ENCODE data around the gene PRKCB. TPM values are rescaled to one million over a fixed set of nuclear protein-coding genes. Genes with fewer than 3 reads are reported as not detected.
A peak's percentile ranks its signal among the peaks of the same experiment; 100 is the strongest.

PRKCB gene
- polyA plus RNA-seq, 3 donors: 57.4 to 87.4 (median 75.5) TPM

- Histone ChIP-seq H3K27me3 (ENCODE audit: control insufficient read depth in 2 of 2, insufficient read depth in 2 of 2, low read length in 2 of 2) (no peaks in the 10 kb centered on the region), H3K4me3 (replicated peaks in 1 of 3; ENCODE audit: low read depth in 2 of 3, low read length in 3 of 3) (no peak overlapping the region), H3K4me1 (ENCODE audit: control insufficient read depth in 1 of 2, insufficient read depth in 2 of 2, low read length in 2 of 2) (no peaks in the 10 kb centered on the region), H3K4me2 (replicated peaks; ENCODE audit: extremely low read depth, low read length, poor library complexity, severe bottlenecking) (no peak overlapping the region), H3K79me2 (ENCODE audit: insufficient read depth, low read length) (peaks cover 3% of the 10 kb centered on the region), H3K36me3 (replicated peaks in 1 of 2; ENCODE audit: control insufficient read depth in 1 of 2, insufficient read depth in 2 of 2, low read length in 2 of 2) (peaks cover 7 to 77% of the 10 kb centered on the region in 2 donors), H3K9ac (ENCODE audit: insufficient read depth, low read length, poor library complexity, severe bottlenecking) (no peak overlapping the region), H2AFZ (ENCODE audit: insufficient read depth, low read depth, low read length, poor library complexity, severe bottlenecking) (no peak overlapping the region), H3K27ac (ENCODE audit: low read depth in 1 of 2, low read length in 2 of 2) (no peak overlapping the region), H4K20me1 (ENCODE audit: insufficient read depth, low read length) (peaks cover 95% of the 10 kb centered on the region), H3K9me3 (replicated peaks in 1 of 2; ENCODE audit: control insufficient read depth in 1 of 2, insufficient read depth in 1 of 2, low read length in 2 of 2) (no peaks in the 10 kb centered on the region)
- Mint-ChIP-seq H3K4me1 (peaks cover 7% of the 10 kb centered on the region), H3K27me3 (ENCODE audit: low read depth in 3 of 3) (no peaks in the 10 kb centered on the region), H3K4me3 (no peak overlapping the region), H3K27ac (peak overlapping the region in 3 of 7 donors; percentile 26 to 40 (median 38)), H3K36me3 (peaks cover 35 to 53% of the 10 kb centered on the region in 2 donors), H3K9me3 (no peaks in the 10 kb centered on the region)
- no peak for TF ChIP-seq CTCF (IDR thresholded peaks at IDR 0.05)
- no peak for DNase-seq
- WGBS (ENCODE audit: insufficient coverage): 95% methylated on average over 5 of the region's 6 CpGs
- intact Hi-C loops (cut with micrococcal nuclease): no loop called here
Measured at GRCh38 chr16:24069036-24069590, 233.3 kb downstream of the PRKCB start.

- H3K4me1 Mint-ChIP-seq: peaks cover 9% of the 10 kb centered on the region
Measured at GRCh38 chr16:24070851-24071250, 235.1 kb downstream of the PRKCB start.

More at GRCh38 chr16:24070851-24071250, 235.1 kb downstream of the PRKCB start:
- H3K9ac ChIP-seq (ENCODE audit: insufficient read depth, low read length, poor library complexity, severe bottlenecking): no peak overlapping the region
- peak; percentile 57 for TF ChIP-seq CTCF (IDR thresholded peaks at IDR 0.05)
- Mint-ChIP-seq H3K9me3 (no peaks in the 10 kb centered on the region), H3K27me3 (ENCODE audit: low read depth in 3 of 3) (no peaks in the 10 kb centered on the region), H3K36me3 (peaks cover 44 to 52% of the 10 kb centered on the region in 2 donors), H3K4me3 (no peak overlapping the region), H3K27ac (peak overlapping the region in 3 of 7 donors; percentile 6 to 46 (median 32))
- DNase-seq: peak in 2 of 3 donors; percentile 3 to 15
- H3K27me3 ChIP-seq (ENCODE audit: control insufficient read depth in 2 of 2, insufficient read depth in 2 of 2, low read length in 2 of 2): no peaks in the 10 kb centered on the region
- H3K4me3 ChIP-seq (replicated peaks in 1 of 3; ENCODE audit: low read depth in 2 of 3, low read length in 3 of 3): no peak overlapping the region
- intact Hi-C loops (cut with micrococcal nuclease): no loop called here
- peak overlapping the region in 1 of 2 donors; percentile 9 for H3K27ac ChIP-seq (ENCODE audit: low read depth in 1 of 2, low read length in 2 of 2)
- H3K4me1 ChIP-seq (ENCODE audit: control insufficient read depth in 1 of 2, insufficient read depth in 2 of 2, low read length in 2 of 2): no peaks in the 10 kb centered on the region
- WGBS (ENCODE audit: insufficient coverage): no CpG with 5 or more reads among the region's 1 CpG
- H3K9me3 ChIP-seq (replicated peaks in 1 of 2; ENCODE audit: control insufficient read depth in 1 of 2, insufficient read depth in 1 of 2, low read length in 2 of 2): no peaks in the 10 kb centered on the region
- H3K36me3 ChIP-seq (replicated peaks in 1 of 2; ENCODE audit: control insufficient read depth in 1 of 2, insufficient read depth in 2 of 2, low read length in 2 of 2): peaks cover 7 to 82% of the 10 kb centered on the region in 2 donors
- peaks cover 100% of the 10 kb centered on the region for H4K20me1 ChIP-seq (ENCODE audit: insufficient read depth, low read length)
- peaks cover 7% of the 10 kb centered on the region for H3K79me2 ChIP-seq (ENCODE audit: insufficient read depth, low read length)
- H2AFZ ChIP-seq (ENCODE audit: insufficient read depth, low read depth, low read length, poor library complexity, severe bottlenecking): no peak overlapping the region
- H3K4me2 ChIP-seq (replicated peaks; ENCODE audit: extremely low read depth, low read length, poor library complexity, severe bottlenecking): no peak overlapping the region

Data from CD14-positive monocyte (primary cell).